GM12891 (cell line): Measurements from ENCODE around the gene FARS2.

ENCODE experiments used
- POLR2A ChIP-seq: IDR thresholded peaks from 2 replicates; pipeline ENCODE4 v1.6.1; 2011; ENCODE audit warnings: low read depth, low read length, control low read depth
- POLR2AphosphoS5 ChIP-seq: IDR thresholded peaks from 2 replicates; pipeline ENCODE4 v1.6.1; 2011; ENCODE audit warnings: low read depth, low read length, control low read depth
- POU2F2 ChIP-seq: IDR thresholded peaks from 2 replicates; pipeline ENCODE4 v1.6.1; 2011; ENCODE audit warnings: low read depth, mild to moderate bottlenecking, control low read depth, low read length, moderate library complexity
- SPI1 ChIP-seq: IDR thresholded peaks from 2 replicates; pipeline ENCODE4 v1.6.1; 2011; ENCODE audit warnings: low read depth, low read length, control low read depth
- TAF1 ChIP-seq: IDR thresholded peaks from 2 replicates; pipeline ENCODE4 v1.6.1; 2011; ENCODE audit warnings: low read depth, low read length, control low read depth

GRCh38 chr6:5453546-5453945 lies 192.2 kb downstream of the FARS2 start:
- TF ChIP-seq POLR2A (no peak), POU2F2 (no peak), POLR2AphosphoS5 (no peak), TAF1 (no peak), SPI1 (no peak)
